Measurements from ENCODE around the gene FNIP1.
A peak's percentile ranks its signal among the peaks of the same experiment; 100 is the strongest.
"Not testable (repeated sequence)": the region's sequence is repeated elsewhere in the genome, so short reads cannot be mapped to it uniquely, and the experiment has no call there.

Gene FNIP1

GRCh38 chr5:131796793-131797693 lies at the start of gene FNIP1:
FNIP1 (minus strand) TSS chr5:131797017; CDS start chr5:131796921, 96 bp downstream.
- no peak for TF ChIP-seq ZNF274 (IDR thresholded peaks at IDR 0.05; ENCODE audit: low read depth, low read length)

DNA sequence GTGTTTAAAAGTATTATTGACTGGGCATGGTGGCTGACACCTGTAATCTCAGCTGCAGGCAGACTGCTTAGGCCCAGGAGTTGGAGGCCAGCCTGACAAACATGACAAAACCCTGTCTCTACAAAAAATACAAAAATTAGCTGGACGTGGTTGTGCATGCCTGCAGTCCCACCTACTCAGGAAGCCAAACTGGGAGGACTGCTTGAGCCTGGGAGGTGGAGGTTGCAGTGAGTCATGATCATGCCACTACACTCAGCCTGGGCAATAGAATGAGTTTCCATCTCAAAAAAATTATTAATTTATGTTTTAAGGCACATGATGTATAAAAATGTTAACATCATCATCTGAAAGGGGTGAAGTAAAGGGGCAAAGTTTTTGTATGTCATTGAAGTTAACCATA lies 49.7 kb upstream of the FNIP1 start:
- no peak for TF ChIP-seq ZNF274 (IDR thresholded peaks at IDR 0.05; ENCODE audit: low read depth, low read length)

More at GRCh38 chr5:131796793-131797693, at the start of gene FNIP1:
- peak within 1 kb of the TSS; percentile 98 for H3K4me3 ChIP-seq (ENCODE audit: low read length)

GRCh38 chr5:131845828-131846227 lies 49.0 kb upstream of the FNIP1 start:
- H3K4me3 ChIP-seq (ENCODE audit: low read length) = no peak overlapping the region
- no peak for TF ChIP-seq ZNF274 (IDR thresholded peaks at IDR 0.05; ENCODE audit: low read depth, low read length)

More for the DNA sequence above, 49.7 kb upstream of the FNIP1 start:
- H3K4me3 ChIP-seq (ENCODE audit: low read length) = no peak overlapping the region

DNA sequence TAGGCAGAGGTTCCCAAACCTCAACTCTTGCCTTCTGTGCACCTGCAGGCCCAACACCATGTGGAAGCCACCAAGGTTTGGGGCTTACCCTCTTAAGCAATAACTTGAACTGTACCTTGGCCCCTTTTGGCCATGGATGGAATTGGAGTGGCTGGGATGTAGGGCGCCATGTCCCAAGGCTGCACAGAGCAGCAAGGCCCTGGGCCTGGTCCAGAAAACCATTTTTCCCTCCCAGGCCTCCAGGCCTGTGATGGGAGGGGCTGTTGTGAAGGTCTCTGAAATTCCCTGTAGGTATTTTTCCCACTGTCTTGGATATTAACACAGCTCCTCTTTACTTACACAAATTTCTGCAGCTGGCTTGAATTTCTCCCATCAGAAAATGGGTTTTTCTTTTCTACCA lies 46.2 kb upstream of the FNIP1 start:
- H3K4me3 ChIP-seq (ENCODE audit: low read length) = not testable (repeated sequence)

GRCh38 chr5:131832702-131833101 lies 35.9 kb upstream of the FNIP1 start:
- H3K4me3 ChIP-seq (ENCODE audit: low read length) = not testable (repeated sequence)

GRCh38 chr5:131825404-131826013 lies 28.7 kb upstream of the FNIP1 start:
- no peak overlapping the region for H3K4me3 ChIP-seq (ENCODE audit: low read length)
- no peak for TF ChIP-seq ZNF274 (IDR thresholded peaks at IDR 0.05; ENCODE audit: low read depth, low read length)

DNA sequence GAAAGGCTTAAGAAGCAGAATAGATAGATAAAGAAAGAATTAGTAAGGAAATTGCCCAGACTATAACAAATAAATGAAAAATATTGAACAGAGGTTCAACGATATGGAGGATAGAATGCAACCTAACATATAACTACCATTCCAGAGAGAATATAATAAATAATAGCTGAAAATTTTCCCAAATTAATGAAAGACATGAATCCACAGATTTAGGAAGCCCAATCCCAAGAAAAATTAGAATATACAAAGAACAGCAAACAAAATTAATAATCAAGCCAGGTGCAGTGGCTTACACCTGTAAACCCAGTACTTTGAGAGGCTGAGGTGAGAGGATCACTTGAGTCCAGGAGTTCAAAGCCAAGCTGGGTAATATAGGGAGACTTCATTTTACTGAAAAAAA lies 27.8 kb upstream of the FNIP1 start:
- TF ChIP-seq ZNF274 (IDR thresholded peaks at IDR 0.05; ENCODE audit: low read depth, low read length) = no peak

GRCh38 chr5:131821221-131821620 lies 24.4 kb upstream of the FNIP1 start:
- no peak for TF ChIP-seq ZNF274 (IDR thresholded peaks at IDR 0.05; ENCODE audit: low read depth, low read length)
- H3K4me3 ChIP-seq (ENCODE audit: low read length) = no peak overlapping the region

More for the DNA sequence above, 27.8 kb upstream of the FNIP1 start:
- H3K4me3 ChIP-seq (ENCODE audit: low read length) = no peak overlapping the region

DNA sequence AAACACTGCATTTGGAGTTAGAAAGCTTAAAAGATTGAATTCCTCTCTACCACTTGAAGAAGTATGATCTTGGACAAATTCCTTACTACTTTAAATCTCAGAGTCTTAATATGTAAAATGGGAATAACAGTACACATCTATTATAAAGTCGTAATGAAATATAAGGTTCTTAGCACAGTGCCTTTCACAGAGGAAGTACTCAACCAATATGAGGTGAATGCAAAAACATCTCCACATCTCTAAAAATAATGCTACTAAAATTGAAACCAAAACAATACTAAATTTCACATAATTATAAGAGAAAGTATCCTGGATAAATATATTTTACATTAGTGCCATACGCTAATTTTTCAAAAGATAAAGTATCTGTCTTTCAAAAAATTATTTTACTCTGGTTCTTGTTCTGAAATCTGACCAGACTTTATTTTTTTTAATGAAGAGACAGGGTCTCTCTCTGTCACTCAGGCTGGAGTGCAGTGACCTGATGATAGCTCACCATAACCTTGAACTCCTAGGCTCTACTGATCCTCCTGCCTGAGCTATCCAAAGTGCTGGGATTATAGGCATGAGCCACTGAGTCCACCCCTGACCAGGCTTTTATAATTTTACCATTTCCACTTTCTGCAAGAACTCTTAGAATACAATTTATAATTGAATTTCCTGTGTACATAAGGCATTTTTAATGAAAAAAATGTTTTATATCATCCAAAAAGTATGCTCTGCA lies 21.3 kb upstream of the FNIP1 start:
- no peak for TF ChIP-seq ZNF274 (IDR thresholded peaks at IDR 0.05; ENCODE audit: low read depth, low read length)
- H3K4me3 ChIP-seq (ENCODE audit: low read length) = no peak overlapping the region

DNA sequence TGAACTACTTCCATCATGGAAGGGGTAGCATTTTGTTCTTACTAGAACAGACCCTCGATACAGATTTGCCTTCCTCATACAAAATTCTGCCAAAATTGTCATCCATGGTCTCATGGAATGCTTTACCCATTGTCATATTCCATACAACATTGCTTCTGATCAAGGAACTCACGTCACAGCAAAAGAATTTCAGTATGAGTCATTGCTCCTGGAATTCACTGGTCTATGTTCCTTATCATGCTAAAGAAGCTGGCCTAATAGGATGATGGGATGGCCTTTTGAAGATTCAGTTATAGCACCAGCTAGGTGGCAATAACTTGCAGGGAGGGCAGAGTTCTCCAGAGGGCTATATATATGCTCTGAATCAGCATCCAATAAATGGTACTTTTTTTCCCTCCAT lies 18.2 kb upstream of the FNIP1 start:
- no peak for TF ChIP-seq ZNF274 (IDR thresholded peaks at IDR 0.05; ENCODE audit: low read depth, low read length)
- no peak overlapping the region for H3K4me3 ChIP-seq (ENCODE audit: low read length)

- no peak overlapping the region for H3K4me3 ChIP-seq (ENCODE audit: low read length)
Measured at GRCh38 chr5:131812371-131813160, 15.7 kb upstream of the FNIP1 start.

GRCh38 chr5:131810510-131811249 lies 13.9 kb upstream of the FNIP1 start:
- no peak for TF ChIP-seq ZNF274 (IDR thresholded peaks at IDR 0.05; ENCODE audit: low read depth, low read length)

More at GRCh38 chr5:131812371-131813160, 15.7 kb upstream of the FNIP1 start:
- TF ChIP-seq ZNF274 (IDR thresholded peaks at IDR 0.05; ENCODE audit: low read depth, low read length) = no peak

More at GRCh38 chr5:131810510-131811249, 13.9 kb upstream of the FNIP1 start:
- no peak overlapping the region for H3K4me3 ChIP-seq (ENCODE audit: low read length)

Measured in GM08714 (cell line).